ENCODE measurements around the gene CERS1.

Gene CERS1

GRCh38 chr19:18895038-18895823, 727 bp downstream of the CERS1 start:
- Mint-ChIP-seq H3K27me3 (peaks cover 10% of the 10 kb centered on the region), H3K36me3 (peaks cover 3% of the 10 kb centered on the region), H3K9me3 (ENCODE audit: low read depth) (no peaks in the 10 kb centered on the region), H3K4me3 (peak overlapping the region; percentile 27), H3K4me1 (ENCODE audit: low read depth) (peaks cover 10% of the 10 kb centered on the region), H3K27ac (no peak overlapping the region)

DNA sequence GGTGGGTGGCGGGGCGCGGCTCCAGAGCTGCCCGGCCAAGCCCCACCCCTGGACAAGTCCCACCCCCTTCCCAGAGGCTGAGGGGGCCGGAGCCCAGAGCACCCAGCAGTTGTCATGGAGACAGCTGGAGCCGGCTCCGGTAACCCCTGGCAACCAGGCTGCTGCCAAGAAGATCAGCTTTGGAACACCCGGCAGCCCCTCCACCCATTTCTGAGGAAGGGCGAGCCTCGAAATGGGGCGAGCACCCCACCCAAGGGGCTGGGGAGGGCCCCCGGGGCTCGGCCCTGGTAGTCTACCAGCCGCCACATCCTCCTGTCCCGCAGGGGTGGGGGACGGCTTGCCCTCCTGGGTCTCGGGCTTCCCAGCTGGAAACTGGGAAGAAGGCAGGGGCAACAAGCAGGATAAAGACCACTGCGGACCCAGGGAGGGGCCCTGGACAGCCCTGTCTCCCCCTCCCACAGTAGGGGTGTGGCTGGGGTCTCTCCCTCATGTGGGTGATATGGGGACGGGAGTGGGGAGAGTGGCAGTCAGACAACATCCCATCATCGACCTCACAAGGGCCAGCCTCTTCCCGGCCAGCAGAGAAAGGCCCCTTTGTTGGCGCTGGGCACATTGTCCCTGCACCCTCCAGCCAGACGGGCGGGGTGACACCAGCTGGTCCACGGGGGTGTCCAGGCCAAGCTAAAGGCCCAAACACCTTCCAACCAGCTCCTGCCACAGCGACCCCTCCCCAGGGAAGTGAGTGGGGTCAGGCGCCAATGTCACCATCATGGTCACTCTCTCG, 1.5 kb downstream of the CERS1 start:
- Mint-ChIP-seq H3K9me3 (ENCODE audit: low read depth) (no peaks in the 10 kb centered on the region), H3K4me3 (no peak overlapping the region), H3K4me1 (ENCODE audit: low read depth) (peaks cover 10% of the 10 kb centered on the region), H3K36me3 (peaks cover 3% of the 10 kb centered on the region), H3K27me3 (peaks cover 11% of the 10 kb centered on the region), H3K27ac (no peak overlapping the region)

DNA sequence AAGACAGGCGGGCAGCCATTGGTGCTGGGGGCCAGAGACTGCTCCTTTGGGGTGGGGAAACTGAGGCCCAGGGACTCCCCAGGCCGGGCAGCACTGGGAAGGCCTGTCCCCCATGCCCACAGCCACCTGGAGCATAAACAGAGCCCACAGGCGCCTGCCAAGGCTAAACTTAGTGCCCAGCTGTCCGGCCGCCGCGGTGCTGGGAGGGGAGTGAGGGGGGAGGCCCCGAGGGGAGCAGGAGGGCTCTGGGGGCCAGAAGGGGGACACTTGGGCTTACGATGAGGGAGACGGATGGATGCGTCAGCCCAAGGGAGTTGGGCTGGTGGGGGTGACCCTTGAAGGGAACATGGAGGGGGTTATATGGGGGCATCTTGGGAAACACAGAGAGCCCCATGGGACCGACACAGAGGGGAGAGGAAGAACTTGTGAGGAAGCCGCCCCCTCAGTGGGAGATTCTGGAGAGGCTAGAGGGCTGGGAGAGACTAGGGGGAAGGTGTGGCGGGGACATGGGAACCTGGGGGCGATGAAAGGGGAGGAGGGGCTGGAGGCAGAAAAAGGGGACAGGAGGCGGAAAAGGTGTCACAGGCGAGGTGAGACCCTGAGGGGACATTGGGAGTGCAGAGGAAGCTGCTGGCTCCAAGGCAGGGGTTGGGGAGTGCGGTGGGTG, 2.2 kb downstream of the CERS1 start:
- Mint-ChIP-seq H3K36me3 (peaks cover 3% of the 10 kb centered on the region), H3K9me3 (ENCODE audit: low read depth) (no peaks in the 10 kb centered on the region), H3K27ac (no peak overlapping the region), H3K4me1 (ENCODE audit: low read depth) (peaks cover 10% of the 10 kb centered on the region), H3K27me3 (peaks cover 11% of the 10 kb centered on the region), H3K4me3 (no peak overlapping the region)

- H3K36me3 Mint-ChIP-seq, result peaks cover 4% of the 10 kb centered on the region
- H3K4me1 Mint-ChIP-seq (ENCODE audit: low read depth), result peaks cover 2% of the 10 kb centered on the region
- H3K27ac Mint-ChIP-seq, result no peak overlapping the region
- no peak overlapping the region for H3K4me3 Mint-ChIP-seq
- peaks cover 6% of the 10 kb centered on the region for H3K27me3 Mint-ChIP-seq
- H3K9me3 Mint-ChIP-seq (ENCODE audit: low read depth), result no peaks in the 10 kb centered on the region
These were observed 5.8 kb downstream of the CERS1 start for GRCh38 chr19:18889949-18890745.

- Mint-ChIP-seq H3K9me3 (ENCODE audit: low read depth) (no peaks in the 10 kb centered on the region), H3K27me3 (peaks cover 4% of the 10 kb centered on the region), H3K4me3 (no peak overlapping the region), H3K4me1 (ENCODE audit: low read depth) (no peaks in the 10 kb centered on the region), H3K27ac (no peak overlapping the region), H3K36me3 (peaks cover 4% of the 10 kb centered on the region)
These were observed 9.0 kb downstream of the CERS1 start for GRCh38 chr19:18886972-18887371.

DNA sequence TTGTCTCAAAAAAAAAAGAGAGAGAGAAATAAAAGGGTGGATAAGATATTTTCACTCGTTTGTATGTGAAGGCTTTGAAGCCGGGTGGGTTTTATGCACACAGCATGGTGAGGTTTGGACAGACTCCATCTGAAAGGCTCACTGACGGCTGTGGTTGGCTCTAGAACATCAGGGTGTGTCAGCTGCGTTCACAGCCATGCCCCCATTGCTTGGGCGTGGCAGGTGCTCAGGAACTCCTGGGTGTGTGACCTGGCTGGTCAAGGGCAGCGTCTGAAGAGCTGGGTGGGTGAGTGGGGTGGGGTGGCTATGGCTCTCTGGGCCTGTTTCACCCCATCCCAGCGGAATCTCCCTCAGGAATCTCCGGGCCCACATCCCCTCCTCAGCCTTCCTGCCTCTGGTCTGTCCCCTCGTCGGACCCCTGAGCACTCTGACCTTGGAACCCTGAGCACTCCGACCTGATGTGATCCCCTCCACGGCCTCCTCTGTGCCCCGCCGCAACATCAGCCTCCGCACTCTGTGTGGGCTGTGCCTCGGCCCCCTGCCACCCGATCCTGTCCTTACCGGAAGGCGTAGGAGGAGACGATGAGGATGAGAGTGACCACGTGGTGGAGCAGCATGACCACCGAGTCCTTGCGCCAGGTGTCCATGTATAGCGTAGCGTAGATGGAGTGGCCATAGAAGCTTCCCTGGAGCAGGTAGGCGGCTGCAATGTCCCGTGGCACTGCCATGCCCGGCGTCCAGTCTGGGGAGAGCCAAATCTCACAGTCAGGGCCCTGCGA, 12.2 kb downstream of the CERS1 start:
- Mint-ChIP-seq H3K4me3 (no peak overlapping the region), H3K27ac (no peak overlapping the region), H3K4me1 (ENCODE audit: low read depth) (no peaks in the 10 kb centered on the region), H3K27me3 (peaks cover 3% of the 10 kb centered on the region), H3K9me3 (ENCODE audit: low read depth) (no peaks in the 10 kb centered on the region), H3K36me3 (peaks cover 4% of the 10 kb centered on the region)

DNA sequence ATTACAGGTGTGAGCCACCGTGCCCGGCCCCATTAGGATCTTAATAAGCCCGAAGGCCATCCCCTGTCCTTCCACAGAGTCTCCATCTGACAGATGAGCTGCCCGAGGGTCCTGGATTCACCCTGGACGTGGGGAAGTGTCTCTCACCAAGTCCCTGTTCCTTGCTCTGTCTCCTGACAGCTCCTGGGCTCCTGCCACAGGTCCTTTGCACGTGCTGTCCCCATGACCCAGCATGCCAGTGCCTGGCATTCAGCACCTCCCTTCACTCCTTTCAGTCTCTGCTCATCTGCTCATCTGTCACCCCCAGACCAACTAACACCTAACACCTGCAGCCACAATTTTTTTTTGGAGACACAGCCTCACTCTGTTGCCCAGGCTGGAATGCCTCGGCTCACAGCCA, 14.5 kb downstream of the CERS1 start:
- Mint-ChIP-seq H3K4me1 (ENCODE audit: low read depth) (no peaks in the 10 kb centered on the region), H3K4me3 (no peak overlapping the region)

DNA sequence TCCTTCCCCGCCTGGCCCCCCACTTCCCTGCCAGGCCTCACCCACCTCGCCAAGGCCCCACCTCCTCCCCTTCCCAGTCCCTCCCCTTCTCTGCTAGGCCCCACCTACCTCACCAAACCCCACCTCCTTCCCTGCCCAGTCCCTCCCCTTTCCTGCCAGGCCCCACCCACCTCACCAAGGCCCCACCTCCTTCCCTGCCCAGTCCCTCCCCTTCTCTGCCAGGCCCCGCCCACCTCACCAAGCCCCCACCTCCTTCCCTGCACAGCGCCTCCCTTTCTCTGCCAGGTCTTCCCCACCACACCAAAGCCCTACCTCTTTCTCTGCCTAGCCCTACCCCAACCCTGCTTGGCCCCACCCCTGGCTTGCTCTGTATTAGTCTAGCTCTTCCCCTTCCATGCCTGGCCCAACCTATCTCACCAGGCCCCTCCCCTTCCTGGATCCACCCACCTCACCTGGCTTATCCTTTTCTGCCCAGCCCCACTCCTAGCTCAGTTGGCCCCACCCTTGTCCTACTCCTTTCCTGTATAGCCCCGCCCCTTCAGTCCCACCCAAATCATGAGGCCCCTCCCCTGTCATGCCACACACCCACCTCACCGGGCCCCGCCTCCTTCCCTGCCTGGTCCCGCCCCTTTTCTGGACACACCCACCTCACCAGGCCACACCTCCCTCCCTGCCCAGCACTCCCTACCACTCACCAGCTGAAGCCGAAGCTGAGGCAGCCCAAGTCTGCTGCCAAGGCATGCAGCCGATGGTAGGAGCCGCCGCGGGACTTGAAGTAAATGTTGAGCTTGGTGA, 16.2 kb downstream of the CERS1 start:
- Mint-ChIP-seq H3K27ac (no peak overlapping the region), H3K9me3 (ENCODE audit: low read depth) (no peaks in the 10 kb centered on the region), H3K27me3 (no peaks in the 10 kb centered on the region), H3K4me3 (no peak overlapping the region), H3K36me3 (no peaks in the 10 kb centered on the region), H3K4me1 (ENCODE audit: low read depth) (no peaks in the 10 kb centered on the region)

More for the DNA sequence above, 14.5 kb downstream of the CERS1 start:
- Mint-ChIP-seq H3K27me3 (no peaks in the 10 kb centered on the region), H3K9me3 (ENCODE audit: low read depth) (no peaks in the 10 kb centered on the region), H3K36me3 (no peaks in the 10 kb centered on the region), H3K27ac (no peak overlapping the region)

- no peaks in the 10 kb centered on the region for H3K9me3 Mint-ChIP-seq (ENCODE audit: low read depth)
- H3K4me1 Mint-ChIP-seq (ENCODE audit: low read depth), result no peaks in the 10 kb centered on the region
- no peak overlapping the region for H3K4me3 Mint-ChIP-seq
- H3K36me3 Mint-ChIP-seq, result peaks cover 3% of the 10 kb centered on the region
- no peaks in the 10 kb centered on the region for H3K27me3 Mint-ChIP-seq
- no peak overlapping the region for H3K27ac Mint-ChIP-seq
These were observed 16.9 kb downstream of the CERS1 start for GRCh38 chr19:18878858-18879578.

DNA sequence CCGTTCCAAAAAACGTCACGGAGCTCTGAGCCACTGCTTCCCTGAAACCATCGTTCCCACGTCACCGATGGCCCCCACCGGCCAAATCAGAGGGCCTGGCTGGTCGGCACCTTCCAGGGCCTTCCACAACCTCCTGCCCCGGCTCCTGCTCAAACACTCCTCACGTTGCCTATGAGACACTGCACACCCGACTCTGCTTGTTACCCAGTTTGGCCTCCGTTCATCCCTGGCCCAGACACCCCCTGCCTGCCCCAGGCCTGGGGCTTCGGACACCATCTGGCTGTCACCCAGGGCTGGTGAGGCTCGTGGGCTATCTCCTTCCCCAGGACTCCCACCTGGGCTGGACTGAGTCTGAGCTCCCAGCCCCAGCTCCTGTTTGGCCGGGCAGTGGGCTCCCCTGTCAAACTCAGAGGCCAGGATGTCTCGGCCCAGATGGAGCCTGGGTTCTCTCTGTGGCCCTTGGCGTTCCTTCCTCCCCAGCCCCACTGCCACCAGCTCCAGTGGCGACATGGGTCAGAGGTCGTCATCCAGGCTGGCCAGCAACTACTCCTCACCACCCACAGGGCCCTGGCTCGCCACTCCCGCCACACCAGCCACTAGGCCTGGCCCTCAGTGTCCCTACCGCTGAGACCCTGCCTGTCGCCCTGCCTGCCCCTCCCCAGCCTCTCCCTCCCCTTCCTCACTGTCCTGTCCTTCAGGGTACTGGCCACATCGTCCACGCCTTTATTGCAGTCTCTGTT, 17.7 kb downstream of the CERS1 start:
- Mint-ChIP-seq H3K4me1 (ENCODE audit: low read depth) (no peaks in the 10 kb centered on the region), H3K4me3 (no peak overlapping the region), H3K27ac (no peak overlapping the region), H3K36me3 (peaks cover 3% of the 10 kb centered on the region), H3K27me3 (no peaks in the 10 kb centered on the region), H3K9me3 (ENCODE audit: low read depth) (no peaks in the 10 kb centered on the region)

GRCh38 chr19:18876865-18877264, 19.1 kb downstream of the CERS1 start:
- Mint-ChIP-seq H3K4me1 (ENCODE audit: low read depth) (peaks cover 2% of the 10 kb centered on the region), H3K4me3 (no peak overlapping the region), H3K27ac (no peak overlapping the region), H3K36me3 (peaks cover 3% of the 10 kb centered on the region), H3K27me3 (no peaks in the 10 kb centered on the region), H3K9me3 (ENCODE audit: low read depth) (no peaks in the 10 kb centered on the region)

DNA sequence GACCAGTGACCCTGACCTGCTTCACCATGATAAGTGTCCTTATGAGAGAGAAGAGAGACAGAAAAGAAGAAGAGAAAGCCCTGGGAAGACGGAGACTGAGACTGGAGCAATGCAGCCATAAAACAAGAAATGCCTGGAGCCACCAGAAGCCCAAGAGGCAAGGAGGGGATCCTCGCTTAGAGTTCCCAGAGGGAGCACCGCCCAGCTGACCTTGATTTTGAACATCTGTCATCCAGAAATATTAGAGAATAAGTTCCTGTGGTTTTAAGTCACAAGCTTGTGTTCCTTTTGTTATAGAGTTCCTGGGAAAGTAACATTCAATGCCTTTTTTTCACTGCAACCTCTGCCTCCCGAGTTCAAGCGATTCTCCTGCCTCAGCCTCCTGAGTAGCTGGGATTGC, 20.2 kb downstream of the CERS1 start:
- Mint-ChIP-seq H3K36me3 (peaks cover 3% of the 10 kb centered on the region), H3K9me3 (ENCODE audit: low read depth) (no peaks in the 10 kb centered on the region), H3K4me1 (ENCODE audit: low read depth) (peaks cover 9% of the 10 kb centered on the region), H3K27ac (no peak overlapping the region), H3K27me3 (no peaks in the 10 kb centered on the region), H3K4me3 (no peak overlapping the region)

Data from activated naive CD8-positive, alpha-beta T cell (primary cell).